Muscle layer of duodenum (tissue), 2 donors: ENCODE measurements around the gene GOLGA6C.
"Not testable (repeated sequence)": the region's sequence is repeated elsewhere in the genome, so short reads cannot be mapped to it uniquely, and the experiment has no call there.

Experiments used
- H3K27ac ChIP-seq: one replicate; pipeline ENCODE4 v1.7.0; 2013; ENCODE audit warnings: mild to moderate bottlenecking, low read length
- H3K27me3 ChIP-seq: one replicate; pipeline ENCODE4 v1.7.0; 2013; ENCODE audit warnings: low read depth, mild to moderate bottlenecking, control low read depth, low read length
- H3K36me3 ChIP-seq, 2 donors: one replicate each; pipeline ENCODE4 v1.7.0; 2013; ENCODE audit warnings: low read length in 2 of 2, control low read depth in 1 of 2, mild to moderate bottlenecking in 1 of 2; ENCODE audit not compliant: insufficient read depth in 2 of 2, control insufficient read depth in 1 of 2
- H3K4me1 ChIP-seq, 2 donors: one replicate each; pipeline ENCODE4 v1.7.0; 2013; ENCODE audit warnings: low read length in 2 of 2, mild to moderate bottlenecking in 2 of 2, control low read depth in 1 of 2, moderate library complexity in 1 of 2; ENCODE audit not compliant: insufficient read depth in 2 of 2, control insufficient read depth in 1 of 2
- H3K4me3 ChIP-seq, 2 donors: one replicate each; pipeline ENCODE4 v1.7.0; 2013; ENCODE audit warnings: low read length in 2 of 2, low read depth in 1 of 2, mild to moderate bottlenecking in 1 of 2
- H3K9me3 ChIP-seq, 2 donors: one replicate each; pipeline ENCODE4 v1.7.0; 2013; ENCODE audit warnings: low read length in 2 of 2, control low read depth in 1 of 2, mild to moderate bottlenecking in 1 of 2; ENCODE audit not compliant: control insufficient read depth in 1 of 2
- donor health status: healthy.

The GOLGA6C gene

GRCh38 chr15:75235760-75236729 lies 22.1 kb upstream of the GOLGA6C start:
- Histone ChIP-seq H3K27ac (no peak overlapping the region), H3K9me3 (no peaks in the 10 kb centered on the region), H3K36me3 (no peaks in the 10 kb centered on the region), H3K4me3 (no peak overlapping the region), H3K4me1 (no peaks in the 10 kb centered on the region), H3K27me3 (no peaks in the 10 kb centered on the region)

- no peak overlapping the region for H3K4me3 ChIP-seq
- H3K4me1 ChIP-seq, result no peaks in the 10 kb centered on the region
- no peaks in the 10 kb centered on the region for H3K27me3 ChIP-seq
- H3K27ac ChIP-seq, result no peak overlapping the region
- no peaks in the 10 kb centered on the region for H3K9me3 ChIP-seq
- no peaks in the 10 kb centered on the region for H3K36me3 ChIP-seq
Observed at GRCh38 chr15:75237316-75237982, 20.7 kb upstream of the GOLGA6C start.

- H3K4me3 ChIP-seq, result no peak overlapping the region
- H3K36me3 ChIP-seq, result no peaks in the 10 kb centered on the region
- H3K27ac ChIP-seq, result no peak overlapping the region
- no peaks in the 10 kb centered on the region for H3K27me3 ChIP-seq
- no peaks in the 10 kb centered on the region for H3K4me1 ChIP-seq
- no peaks in the 10 kb centered on the region for H3K9me3 ChIP-seq
Observed at GRCh38 chr15:75238150-75238549, 20.0 kb upstream of the GOLGA6C start.

- H3K4me3 ChIP-seq, H3K27ac ChIP-seq, H3K27me3 ChIP-seq, H3K36me3 ChIP-seq, H3K9me3 ChIP-seq, H3K4me1 ChIP-seq: not testable (repeated sequence)
Observed at GRCh38 chr15:75245741-75246140, 12.4 kb upstream of the GOLGA6C start.

GRCh38 chr15:75248991-75249390 lies 9.1 kb upstream of the GOLGA6C start:
- not testable (repeated sequence) for H3K27me3 ChIP-seq, H3K9me3 ChIP-seq, H3K27ac ChIP-seq, H3K36me3 ChIP-seq, H3K4me3 ChIP-seq, H3K4me1 ChIP-seq

GRCh38 chr15:75249726-75250125 lies 8.4 kb upstream of the GOLGA6C start:
- no peak overlapping the region for H3K4me3 ChIP-seq
- no peaks in the 10 kb centered on the region for H3K27me3 ChIP-seq
- no peak overlapping the region for H3K27ac ChIP-seq
- H3K4me1 ChIP-seq, result no peaks in the 10 kb centered on the region
- H3K9me3 ChIP-seq, result no peaks in the 10 kb centered on the region
- H3K36me3 ChIP-seq, result no peaks in the 10 kb centered on the region

- not testable (repeated sequence) for H3K27me3 ChIP-seq, H3K36me3 ChIP-seq, H3K4me1 ChIP-seq, H3K9me3 ChIP-seq, H3K4me3 ChIP-seq, H3K27ac ChIP-seq
Observed at GRCh38 chr15:75251343-75251742, 6.8 kb upstream of the GOLGA6C start.

- H3K9me3 ChIP-seq, H3K4me1 ChIP-seq, H3K27ac ChIP-seq, H3K36me3 ChIP-seq, H3K4me3 ChIP-seq, H3K27me3 ChIP-seq: not testable (repeated sequence)
Observed at GRCh38 chr15:75252285-75252684, 5.8 kb upstream of the GOLGA6C start.

GRCh38 chr15:75258620-75259343 lies 648 bp downstream of the GOLGA6C start:
- not testable (repeated sequence) for H3K4me3 ChIP-seq, H3K4me1 ChIP-seq, H3K36me3 ChIP-seq, H3K27me3 ChIP-seq, H3K27ac ChIP-seq, H3K9me3 ChIP-seq

GRCh38 chr15:75259873-75260272 lies 1.7 kb downstream of the GOLGA6C start:
- H3K4me1 ChIP-seq, H3K36me3 ChIP-seq, H3K27ac ChIP-seq, H3K9me3 ChIP-seq, H3K4me3 ChIP-seq, H3K27me3 ChIP-seq: not testable (repeated sequence)

- not testable (repeated sequence) for H3K27ac ChIP-seq, H3K4me3 ChIP-seq, H3K36me3 ChIP-seq, H3K9me3 ChIP-seq, H3K4me1 ChIP-seq, H3K27me3 ChIP-seq
Observed at GRCh38 chr15:75273751-75274359, 15.7 kb downstream of the GOLGA6C start.
